ENCODE results near the gene SRA1. TPM values are rescaled to one million over a fixed set of nuclear protein-coding genes. Genes with fewer than 3 reads are reported as not detected.
"Not testable (repeated sequence)": the region's sequence is repeated elsewhere in the genome, so short reads cannot be mapped to it uniquely, and the experiment has no call there.

Gene SRA1
- total RNA-seq, 1 donor from 2014 or later, result 42.1 TPM

DNA sequence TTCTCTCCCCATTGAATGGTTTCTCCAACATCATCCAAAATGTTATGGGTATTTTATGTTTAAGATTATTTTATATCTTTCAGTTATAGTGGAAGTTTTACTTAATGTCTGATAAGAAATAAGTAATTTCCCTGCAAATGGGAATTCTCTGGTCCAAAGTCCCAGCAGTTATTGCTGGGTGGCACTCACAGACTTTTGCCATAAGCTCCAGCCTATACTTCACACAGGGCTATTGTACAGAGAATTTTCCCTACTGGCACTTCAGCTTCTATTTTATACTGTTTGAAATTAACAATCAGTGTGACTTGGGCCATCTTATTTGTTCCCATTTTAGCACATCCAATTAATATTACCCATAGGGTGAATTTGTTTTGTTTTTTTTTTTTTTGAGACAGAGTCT, 42.8 kb upstream of the SRA1 start:
- Histone ChIP-seq H3K27me3 (ENCODE audit: control insufficient read depth, insufficient read depth, low read length) (no peaks in the 10 kb centered on the region), H3K4me3 (ENCODE audit: low read depth, low read length) (no peak overlapping the region), H3K36me3 (ENCODE audit: control insufficient read depth, insufficient read depth, low read length) (no peaks in the 10 kb centered on the region)
- DNase-seq (ENCODE audit: low read depth), result no peak
- TF ChIP-seq, protein P1, sequence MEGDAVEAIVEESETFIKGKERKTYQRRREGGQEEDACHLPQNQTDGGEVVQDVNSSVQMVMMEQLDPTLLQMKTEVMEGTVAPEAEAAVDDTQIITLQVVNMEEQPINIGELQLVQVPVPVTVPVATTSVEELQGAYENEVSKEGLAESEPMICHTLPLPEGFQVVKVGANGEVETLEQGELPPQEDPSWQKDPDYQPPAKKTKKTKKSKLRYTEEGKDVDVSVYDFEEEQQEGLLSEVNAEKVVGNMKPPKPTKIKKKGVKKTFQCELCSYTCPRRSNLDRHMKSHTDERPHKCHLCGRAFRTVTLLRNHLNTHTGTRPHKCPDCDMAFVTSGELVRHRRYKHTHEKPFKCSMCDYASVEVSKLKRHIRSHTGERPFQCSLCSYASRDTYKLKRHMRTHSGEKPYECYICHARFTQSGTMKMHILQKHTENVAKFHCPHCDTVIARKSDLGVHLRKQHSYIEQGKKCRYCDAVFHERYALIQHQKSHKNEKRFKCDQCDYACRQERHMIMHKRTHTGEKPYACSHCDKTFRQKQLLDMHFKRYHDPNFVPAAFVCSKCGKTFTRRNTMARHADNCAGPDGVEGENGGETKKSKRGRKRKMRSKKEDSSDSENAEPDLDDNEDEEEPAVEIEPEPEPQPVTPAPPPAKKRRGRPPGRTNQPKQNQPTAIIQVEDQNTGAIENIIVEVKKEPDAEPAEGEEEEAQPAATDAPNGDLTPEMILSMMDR (IDR thresholded peaks at IDR 0.05; ENCODE audit: insufficient read depth, low read length, poor library complexity, severe bottlenecking), result no peak

DNA sequence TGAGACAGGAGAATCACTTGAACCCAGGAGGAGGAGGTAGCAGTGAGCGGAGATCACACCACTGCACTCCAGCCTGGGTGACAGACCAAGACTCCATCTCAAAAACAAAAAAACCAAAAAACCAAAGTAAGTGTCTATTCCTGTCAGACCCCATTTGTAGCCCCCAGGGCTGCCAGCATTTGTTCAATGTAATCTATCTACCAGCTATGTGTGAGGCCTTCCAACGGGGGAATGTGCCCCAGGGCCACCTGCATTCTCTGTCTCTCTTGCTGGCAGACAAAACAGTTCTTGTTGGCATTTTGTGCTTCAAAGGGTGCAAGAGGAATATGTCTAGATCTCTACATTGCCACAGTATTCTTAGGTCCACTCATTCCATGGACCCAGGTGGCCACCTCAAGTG, 41.6 kb upstream of the SRA1 start:
- DNase-seq (ENCODE audit: low read depth), result no peak
- H3K4me3 ChIP-seq (ENCODE audit: low read depth, low read length), result no peak overlapping the region
- H3K36me3 ChIP-seq (ENCODE audit: control insufficient read depth, insufficient read depth, low read length), result no peaks in the 10 kb centered on the region
- H3K27me3 ChIP-seq (ENCODE audit: control insufficient read depth, insufficient read depth, low read length), result no peaks in the 10 kb centered on the region
- TF ChIP-seq, protein P1 (IDR thresholded peaks at IDR 0.05; ENCODE audit: insufficient read depth, low read length, poor library complexity, severe bottlenecking), result no peak

DNA sequence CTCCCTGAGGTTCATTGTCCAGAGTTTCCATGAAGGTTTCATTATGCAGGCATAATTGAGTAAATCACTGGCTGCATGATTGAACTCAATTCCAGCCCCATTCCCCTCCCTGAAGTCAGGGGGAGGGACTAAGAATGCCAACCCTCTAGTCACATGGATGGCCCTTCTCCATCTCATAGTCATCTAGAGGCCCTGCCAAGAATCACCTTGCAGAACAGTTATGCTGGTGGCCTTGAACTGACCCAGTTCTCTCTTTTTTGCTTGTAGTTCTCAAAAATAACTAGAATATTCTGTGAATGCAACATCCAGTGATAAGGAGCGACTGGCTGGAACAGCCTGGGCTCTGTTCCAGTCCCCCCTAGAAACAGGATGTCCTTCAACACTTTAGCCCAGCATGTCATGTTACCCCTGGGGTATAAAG, 39.1 kb upstream of the SRA1 start:
- no peak for DNase-seq (ENCODE audit: low read depth)

DNA sequence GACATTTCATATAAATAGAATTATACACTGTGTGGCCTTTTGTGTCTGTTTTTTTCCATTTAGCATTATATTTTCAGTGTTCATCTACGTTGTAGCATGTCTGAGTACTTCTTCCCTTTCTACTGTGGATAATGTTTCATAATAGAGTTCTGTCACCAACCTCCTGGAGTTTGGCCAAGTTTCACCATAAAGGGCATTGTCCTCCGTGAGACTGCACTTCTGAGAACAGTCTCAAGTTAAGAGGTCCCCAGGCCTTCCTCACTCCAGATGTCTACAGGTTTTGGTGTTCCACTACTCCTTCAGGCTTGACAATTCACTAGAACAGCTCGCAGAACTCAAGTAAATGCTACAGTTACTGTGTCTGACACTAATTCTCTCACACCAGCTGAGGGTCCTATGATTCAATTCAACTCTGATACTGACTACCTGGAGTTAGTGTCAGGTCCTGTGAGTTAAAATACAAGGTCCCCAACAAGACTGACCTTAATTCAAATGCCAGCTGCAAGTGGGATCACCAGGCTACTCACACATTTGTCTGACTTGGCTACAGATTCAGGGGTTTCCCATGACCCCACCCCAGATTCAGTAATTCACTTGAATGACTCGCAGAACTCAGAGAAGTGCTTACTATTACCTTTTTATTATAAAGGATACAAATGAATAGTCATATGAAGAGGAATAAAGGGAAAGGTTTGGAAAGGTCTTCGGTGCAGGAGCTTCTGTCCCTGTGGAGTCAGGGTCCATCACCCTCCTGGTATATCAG, 38.4 kb upstream of the SRA1 start:
- H3K27me3 ChIP-seq (ENCODE audit: control insufficient read depth, insufficient read depth, low read length), result no peaks in the 10 kb centered on the region
- H3K4me3 ChIP-seq (ENCODE audit: low read depth, low read length), result no peak overlapping the region
- no peaks in the 10 kb centered on the region for H3K36me3 ChIP-seq (ENCODE audit: control insufficient read depth, insufficient read depth, low read length)
- DNase-seq (ENCODE audit: low read depth), result no peak
- TF ChIP-seq, protein P1 (IDR thresholded peaks at IDR 0.05; ENCODE audit: insufficient read depth, low read length, poor library complexity, severe bottlenecking), result no peak

More for the DNA sequence above, 39.1 kb upstream of the SRA1 start:
- Histone ChIP-seq H3K36me3 (ENCODE audit: control insufficient read depth, insufficient read depth, low read length) (no peaks in the 10 kb centered on the region), H3K4me3 (ENCODE audit: low read depth, low read length) (no peak overlapping the region), H3K27me3 (ENCODE audit: control insufficient read depth, insufficient read depth, low read length) (no peaks in the 10 kb centered on the region)
- TF ChIP-seq, protein P1 (IDR thresholded peaks at IDR 0.05; ENCODE audit: insufficient read depth, low read length, poor library complexity, severe bottlenecking), result no peak

DNA sequence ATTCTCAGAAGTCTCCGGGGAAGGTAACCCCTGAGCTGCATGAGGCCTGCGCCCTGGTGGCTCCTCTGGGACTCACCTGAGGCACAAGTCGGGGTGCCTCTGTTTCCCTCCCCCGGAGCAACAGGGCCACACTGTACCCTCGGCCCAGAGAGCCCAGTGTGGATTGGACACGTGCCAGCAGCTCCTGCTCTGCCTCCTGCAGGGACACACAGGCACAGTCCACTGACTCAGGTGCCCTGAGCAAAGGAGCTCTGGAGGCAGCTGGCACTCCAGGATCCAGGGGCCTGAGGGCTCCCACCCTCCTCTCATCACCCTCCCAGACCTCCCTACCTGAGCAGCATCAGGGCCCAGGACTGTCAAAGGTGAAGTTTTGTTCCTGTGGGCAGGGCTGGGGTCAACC, 36.9 kb upstream of the SRA1 start:
- DNase-seq (ENCODE audit: low read depth), result no peak
- TF ChIP-seq, protein P1 (IDR thresholded peaks at IDR 0.05; ENCODE audit: insufficient read depth, low read length, poor library complexity, severe bottlenecking), result no peak

DNA sequence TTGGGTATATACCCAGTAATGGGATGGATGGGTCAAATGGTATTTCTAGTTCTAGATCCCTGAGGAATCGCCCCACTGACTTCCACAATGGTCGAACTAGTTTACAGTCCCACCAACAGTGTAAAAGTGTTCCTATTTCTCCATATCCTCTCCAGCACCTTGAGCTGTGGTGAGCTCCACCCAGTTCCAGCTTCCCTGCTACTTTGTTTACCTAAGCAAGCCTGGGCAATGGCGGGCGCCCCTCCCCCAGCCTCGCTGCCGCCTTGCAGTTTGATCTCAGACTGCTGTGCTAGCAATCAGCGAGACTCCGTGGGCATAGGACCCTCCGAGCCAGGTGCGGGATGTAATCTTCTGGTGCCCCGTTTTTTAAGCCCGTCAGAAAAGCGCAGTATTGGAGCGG, 35.8 kb upstream of the SRA1 start:
- not testable (repeated sequence) for H3K4me3 ChIP-seq (ENCODE audit: low read depth, low read length); DNase-seq (ENCODE audit: low read depth); H3K27me3 ChIP-seq (ENCODE audit: control insufficient read depth, insufficient read depth, low read length); H3K36me3 ChIP-seq (ENCODE audit: control insufficient read depth, insufficient read depth, low read length)

More for the DNA sequence above, 36.9 kb upstream of the SRA1 start:
- H3K36me3 ChIP-seq (ENCODE audit: control insufficient read depth, insufficient read depth, low read length), result no peaks in the 10 kb centered on the region
- H3K27me3 ChIP-seq (ENCODE audit: control insufficient read depth, insufficient read depth, low read length), result no peaks in the 10 kb centered on the region
- H3K4me3 ChIP-seq (ENCODE audit: low read depth, low read length), result no peak overlapping the region

All from kidney epithelial cell (primary cell).